A549 (cell line): ENCODE results near the gene TDRD12. TPM values are rescaled to one million over a fixed set of nuclear protein-coding genes. Genes with fewer than 3 reads are reported as not detected.
A peak's percentile ranks its signal among the peaks of the same experiment; 100 is the strongest.
"Not testable (repeated sequence)": the region's sequence is repeated elsewhere in the genome, so short reads cannot be mapped to it uniquely, and the experiment has no call there.

Source experiments
- ATAC-seq, 2 experiments: fragments of 200-7000 bp in 1 of 2; fragments of >200 bp in 1 of 2; cut with Nextera tagmentation in 1 of 2; cut with Tn5 transposase in 1 of 2; 3 replicates each; pipeline versions ENCODE4 v1.8.0 to v1.9.1; 2018 to 2020; ENCODE audit warnings: mild to moderate bottlenecking in 1 of 2, moderate library complexity in 1 of 2
- CTCF ChIA-PET: fragments of 300-600 bp; sonication (Branson Sonifier 250); formaldehyde crosslinking; extraction: SDS; loops from one replicate; lab custom pipeline; 2021; ENCODE audit warnings: antibody characterized with exemption, inconsistent platforms; lab: Yijun Ruan, JAX
- POLR2A ChIA-PET: fragments of 350-600 bp; formaldehyde crosslinking; extraction: SDS; loops from one replicate; lab custom pipeline; 2021; ENCODE audit warnings: antibody characterized with exemption, inconsistent platforms; lab: Yijun Ruan, JAX
- DNase-seq, 2 experiments: peaks; one replicate each; pipeline versions ENCODE4 v3.0.0 to v3.0.0-alpha.2; 2011 to 2016; ENCODE audit warnings: low read depth in 1 of 2, low spot score in 1 of 2
- FAIRE-seq: peaks from 2 replicates; lab custom pipeline; 2011; peaks lifted over from hg19 to GRCh38; lab: Jason Lieb, UNC
- H3K27ac ChIP-seq, 2 experiments: fragments of >200 bp; sonication (Bioruptor Twin); formaldehyde crosslinking; 3 replicates each; pipeline ENCODE4 v1.5.1; 2016 to 2017
- H3K4me1 ChIP-seq: fragments of >200 bp; sonication (Bioruptor Twin); formaldehyde crosslinking; 3 replicates; pipeline ENCODE4 v1.6.1; 2016
- H3K4me2 ChIP-seq: fragments of >200 bp; sonication (Bioruptor Twin); formaldehyde crosslinking; 3 replicates; pipeline ENCODE4 v1.6.1; 2016
- H3K4me3 ChIP-seq: fragments of >200 bp; sonication (Bioruptor Twin); formaldehyde crosslinking; 3 replicates; pipeline ENCODE4 v1.5.1; 2016
- H3K9me3 ChIP-seq: fragments of >200 bp; sonication (Bioruptor Twin); formaldehyde crosslinking; 3 replicates; pipeline ENCODE4 v1.6.1; 2016
- CEBPB ChIP-seq, 2 experiments: fragments of >200 bp in 1 of 2; sonication (Bioruptor Twin) in 1 of 2; formaldehyde crosslinking in 1 of 2; IDR thresholded peaks; 2 replicates each; pipeline ENCODE4 v1.6.1; 2012 to 2016
- CHD4 ChIP-seq: fragments of 200-600 bp; sonication (generic); IDR thresholded peaks from 2 replicates; pipeline ENCODE4 v1.6.1; 2016; ENCODE audit warnings: antibody characterized with exemption, mild to moderate bottlenecking, borderline replicate concordance
- EHF ChIP-seq: fragments of 250-450 bp; sonication (Bioruptor Pico); IDR thresholded peaks from 2 replicates; pipeline ENCODE4 v1.5.0; 2020; ENCODE audit warnings: mild to moderate bottlenecking
- EHMT2 ChIP-seq: fragments of 200-600 bp; sonication (generic); IDR thresholded peaks from 2 replicates; pipeline ENCODE4 v1.6.1; 2016; ENCODE audit warnings: antibody characterized with exemption, low read depth, mild to moderate bottlenecking, moderate library complexity
- FOSL2 ChIP-seq, 2 experiments: fragments of 450-650 bp in 1 of 2; fragments of >200 bp in 1 of 2; sonication (Bioruptor Twin) in 1 of 2; formaldehyde crosslinking; IDR thresholded peaks; 2 replicates each; pipeline versions ENCODE4 v1.5.0 to v1.6.1; 2016 to 2020; ENCODE audit warnings: mild to moderate bottlenecking in 1 of 2, moderate library complexity in 1 of 2
- FOXS1 ChIP-seq: fragments of 250-450 bp; sonication (Bioruptor Pico); IDR thresholded peaks from 2 replicates; pipeline ENCODE4 v1.5.0; 2020; ENCODE audit warnings: mild to moderate bottlenecking, moderate library complexity
- HEYL ChIP-seq: fragments of 250-450 bp; sonication (Bioruptor Pico); IDR thresholded peaks from 2 replicates; pipeline ENCODE4 v1.8.0; 2021; ENCODE audit warnings: mild to moderate bottlenecking, moderate library complexity
- HOXA7 ChIP-seq: fragments of 250-450 bp; sonication (Bioruptor Pico); IDR thresholded peaks from 2 replicates; pipeline ENCODE4 v1.5.0; 2020; ENCODE audit warnings: mild to moderate bottlenecking, moderate library complexity
- HOXB5 ChIP-seq: fragments of 250-450 bp; sonication (Bioruptor Pico); IDR thresholded peaks from 2 replicates; pipeline ENCODE4 v1.5.0; 2020; ENCODE audit warnings: mild to moderate bottlenecking, moderate library complexity
- NFE2L2 ChIP-seq: fragments of 150-350 bp; conservative IDR thresholded peaks from 2 replicates; pipeline ENCODE4 v1.6.1; 2014; ENCODE audit warnings: low read length
- NPAS2 ChIP-seq: fragments of 250-450 bp; sonication (Bioruptor Pico); IDR thresholded peaks from 2 replicates; pipeline ENCODE4 v1.8.0; 2022; ENCODE audit warnings: mild to moderate bottlenecking, moderate library complexity, borderline replicate concordance
- RNF2 ChIP-seq: fragments of 200-600 bp; sonication (generic); IDR thresholded peaks from 2 replicates; pipeline ENCODE4 v1.6.1; 2016; ENCODE audit warnings: low read depth, mild to moderate bottlenecking, antibody characterized with exemption, moderate library complexity, borderline replicate concordance
- SMC3 ChIP-seq: fragments of >200 bp; sonication (Bioruptor Twin); formaldehyde crosslinking; IDR thresholded peaks from 3 replicates; pipeline ENCODE4 v1.6.1; 2018; ENCODE audit warnings: inconsistent platforms
- ZC3H11A ChIP-seq: fragments of 450-650 bp; IDR thresholded peaks from 2 replicates; pipeline ENCODE4 v1.6.1; 2014; ENCODE audit warnings: antibody characterized with exemption, mild to moderate bottlenecking
- ZFP36 ChIP-seq: fragments of 450-650 bp; IDR thresholded peaks from 2 replicates; pipeline ENCODE4 v1.6.1; 2014; ENCODE audit warnings: borderline replicate concordance; ENCODE audit not compliant: partially characterized antibody
- ZSCAN20 ChIP-seq: fragments of 250-450 bp; sonication (Bioruptor Pico); IDR thresholded peaks from 2 replicates; pipeline ENCODE4 v1.8.0; 2022; ENCODE audit warnings: mild to moderate bottlenecking, moderate library complexity
- WGBS: methylation state at CpG from one replicate; pipeline ENCODE4 v1.1.6; 2017; ENCODE audit errors: missing lambda C conversion rate; 5-methylcytosine and 5-hydroxymethylcytosine counted together
- polyA plus RNA-seq, 4 experiments: library from polyadenylated mRNA; depleted of rRNA in 3 of 4; stranded (reverse); fragments of >200 nt; fragmentation: RNase III in 1 of 4; extraction: RNeasy Plus Mini Kit Qiagen cat#74134 plus additional on column Dnase treatment in 1 of 4; gene quantifications; 2 replicates in 3 of 4; 3 replicates in 1 of 4; pipeline ENCODE4 v1.2.3, GENCODE V29; 2011 to 2017
- TF ChIP-seq, protein P1 (sequence below): fragments of 200-600 bp; sonication (generic); IDR thresholded peaks from 2 replicates; pipeline ENCODE4 v1.6.1; 2016; ENCODE audit warnings: antibody characterized with exemption, mild to moderate bottlenecking, moderate library complexity
- TF ChIP-seq, protein P2 (sequence below): IDR thresholded peaks from 2 replicates; pipeline ENCODE4 v1.6.1; 2012
- TF ChIP-seq, protein P3 (sequence below): IDR thresholded peaks from 2 replicates; pipeline ENCODE4 v1.6.1; 2012; ENCODE audit warnings: low read depth, borderline replicate concordance

Gene TDRD12
- polyA plus RNA-seq, 2 of the 4 experiments (the other 2 are of a cell fraction), result 0.19 to 0.53 TPM

DNA sequence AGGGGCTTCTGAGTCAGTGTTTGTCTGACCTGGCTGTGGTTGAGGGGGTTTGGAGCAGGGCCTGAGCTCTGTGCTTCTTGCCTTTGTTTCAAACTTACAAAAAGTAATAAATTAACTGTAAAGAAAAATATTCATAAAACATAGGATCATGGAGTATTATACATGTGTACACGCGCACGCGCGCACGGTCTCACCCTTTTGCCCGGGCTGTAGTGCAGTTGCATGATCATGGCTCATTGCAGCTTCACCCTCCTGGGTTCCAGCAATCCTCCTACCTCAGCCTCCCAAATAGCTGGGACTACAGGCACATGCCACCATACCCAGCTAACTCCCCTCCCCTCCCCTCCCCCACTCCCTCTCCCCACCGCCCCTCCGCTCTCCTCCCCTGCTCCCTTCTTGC is 23.5 kb downstream of the TDRD12 start:
- DNase-seq (no peak), ATAC-seq (no peak), FAIRE-seq (no peak)
- TF ChIP-seq, protein P1, sequence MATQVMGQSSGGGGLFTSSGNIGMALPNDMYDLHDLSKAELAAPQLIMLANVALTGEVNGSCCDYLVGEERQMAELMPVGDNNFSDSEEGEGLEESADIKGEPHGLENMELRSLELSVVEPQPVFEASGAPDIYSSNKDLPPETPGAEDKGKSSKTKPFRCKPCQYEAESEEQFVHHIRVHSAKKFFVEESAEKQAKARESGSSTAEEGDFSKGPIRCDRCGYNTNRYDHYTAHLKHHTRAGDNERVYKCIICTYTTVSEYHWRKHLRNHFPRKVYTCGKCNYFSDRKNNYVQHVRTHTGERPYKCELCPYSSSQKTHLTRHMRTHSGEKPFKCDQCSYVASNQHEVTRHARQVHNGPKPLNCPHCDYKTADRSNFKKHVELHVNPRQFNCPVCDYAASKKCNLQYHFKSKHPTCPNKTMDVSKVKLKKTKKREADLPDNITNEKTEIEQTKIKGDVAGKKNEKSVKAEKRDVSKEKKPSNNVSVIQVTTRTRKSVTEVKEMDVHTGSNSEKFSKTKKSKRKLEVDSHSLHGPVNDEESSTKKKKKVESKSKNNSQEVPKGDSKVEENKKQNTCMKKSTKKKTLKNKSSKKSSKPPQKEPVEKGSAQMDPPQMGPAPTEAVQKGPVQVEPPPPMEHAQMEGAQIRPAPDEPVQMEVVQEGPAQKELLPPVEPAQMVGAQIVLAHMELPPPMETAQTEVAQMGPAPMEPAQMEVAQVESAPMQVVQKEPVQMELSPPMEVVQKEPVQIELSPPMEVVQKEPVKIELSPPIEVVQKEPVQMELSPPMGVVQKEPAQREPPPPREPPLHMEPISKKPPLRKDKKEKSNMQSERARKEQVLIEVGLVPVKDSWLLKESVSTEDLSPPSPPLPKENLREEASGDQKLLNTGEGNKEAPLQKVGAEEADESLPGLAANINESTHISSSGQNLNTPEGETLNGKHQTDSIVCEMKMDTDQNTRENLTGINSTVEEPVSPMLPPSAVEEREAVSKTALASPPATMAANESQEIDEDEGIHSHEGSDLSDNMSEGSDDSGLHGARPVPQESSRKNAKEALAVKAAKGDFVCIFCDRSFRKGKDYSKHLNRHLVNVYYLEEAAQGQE, result no peak
- TF ChIP-seq EHF (no peak), EHMT2 (no peak), FOSL2 (IDR thresholded peaks at IDR 0.05) (no peak), FOSL2 (CRISPR knock-in tag; IDR thresholded peaks at IDR 0.05) (no peak), CEBPB (IDR thresholded peaks at IDR 0.05) (no peak), NFE2L2 (no peak), SMC3 (no peak), NPAS2 (CRISPR knock-in tag) (no peak), FOXS1 (no peak), ZFP36 (no peak), ZSCAN20 (CRISPR knock-in tag) (no peak), ZC3H11A (no peak), HEYL (CRISPR knock-in tag) (no peak), HOXA7 (CRISPR knock-in tag) (no peak)
- TF ChIP-seq, protein P2, sequence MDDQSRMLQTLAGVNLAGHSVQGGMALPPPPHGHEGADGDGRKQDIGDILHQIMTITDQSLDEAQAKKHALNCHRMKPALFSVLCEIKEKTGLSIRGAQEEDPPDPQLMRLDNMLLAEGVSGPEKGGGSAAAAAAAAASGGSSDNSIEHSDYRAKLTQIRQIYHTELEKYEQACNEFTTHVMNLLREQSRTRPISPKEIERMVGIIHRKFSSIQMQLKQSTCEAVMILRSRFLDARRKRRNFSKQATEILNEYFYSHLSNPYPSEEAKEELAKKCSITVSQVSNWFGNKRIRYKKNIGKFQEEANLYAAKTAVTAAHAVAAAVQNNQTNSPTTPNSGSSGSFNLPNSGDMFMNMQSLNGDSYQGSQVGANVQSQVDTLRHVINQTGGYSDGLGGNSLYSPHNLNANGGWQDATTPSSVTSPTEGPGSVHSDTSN, result no peak
- TF ChIP-seq, protein P3, sequence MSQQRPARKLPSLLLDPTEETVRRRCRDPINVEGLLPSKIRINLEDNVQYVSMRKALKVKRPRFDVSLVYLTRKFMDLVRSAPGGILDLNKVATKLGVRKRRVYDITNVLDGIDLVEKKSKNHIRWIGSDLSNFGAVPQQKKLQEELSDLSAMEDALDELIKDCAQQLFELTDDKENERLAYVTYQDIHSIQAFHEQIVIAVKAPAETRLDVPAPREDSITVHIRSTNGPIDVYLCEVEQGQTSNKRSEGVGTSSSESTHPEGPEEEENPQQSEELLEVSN, result no peak
- WGBS, result 89% methylated on average over 9 of the region's 9 CpGs
- no peak overlapping the region for H3K27ac ChIP-seq
- ChIA-PET POLR2A (no interaction called here), CTCF (interaction anchor here (1.0 to 1.2 kb wide), 3 partner anchors 35 to 63 kb away, joined by 3 to 4 read pairs (median 3); no protein-coding TSS in a partner anchor)
- H3K4me1 ChIP-seq, result no peaks in the 10 kb centered on the region
- no peaks in the 10 kb centered on the region for H3K9me3 ChIP-seq
- H3K4me2 ChIP-seq, result no peak overlapping the region
- H3K4me3 ChIP-seq, result no peak overlapping the region

DNA sequence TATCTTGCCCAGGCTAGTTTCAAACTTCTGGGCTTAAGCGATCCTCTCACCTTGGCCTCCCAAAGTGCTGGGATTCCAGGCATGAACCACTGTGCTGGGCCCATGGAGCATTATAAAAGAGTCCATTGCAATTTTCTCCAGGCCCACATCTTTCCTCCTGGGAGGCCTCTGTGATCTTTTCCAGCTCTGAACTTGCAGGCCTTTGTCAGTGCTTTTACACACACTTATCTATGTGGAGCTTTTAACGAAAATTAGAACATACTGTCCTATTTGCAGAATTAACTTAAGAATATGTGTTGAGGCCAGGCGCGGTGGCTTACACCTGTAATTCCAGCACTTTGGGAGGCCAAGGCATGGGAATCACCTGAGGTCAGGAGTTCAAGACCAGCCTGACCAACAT is 23.9 kb downstream of the TDRD12 start:
- TF ChIP-seq NPAS2 (CRISPR knock-in tag), result no peak
- WGBS, result 88% methylated on average over 4 of the region's 4 CpGs
- CTCF ChIA-PET, result interaction anchor here (1.0 to 1.2 kb wide), 3 partner anchors 35 to 63 kb away, joined by 3 to 4 read pairs (median 3); no protein-coding TSS in a partner anchor
- ATAC-seq (no peak), FAIRE-seq (no peak), DNase-seq (no peak)
- POLR2A ChIA-PET, result no interaction called here
- H3K9me3 ChIP-seq, result no peaks in the 10 kb centered on the region
- no peak overlapping the region for H3K27ac ChIP-seq
- H3K4me2 ChIP-seq, result no peak overlapping the region
- H3K4me3 ChIP-seq, result no peak overlapping the region
- H3K4me1 ChIP-seq, result no peaks in the 10 kb centered on the region

DNA sequence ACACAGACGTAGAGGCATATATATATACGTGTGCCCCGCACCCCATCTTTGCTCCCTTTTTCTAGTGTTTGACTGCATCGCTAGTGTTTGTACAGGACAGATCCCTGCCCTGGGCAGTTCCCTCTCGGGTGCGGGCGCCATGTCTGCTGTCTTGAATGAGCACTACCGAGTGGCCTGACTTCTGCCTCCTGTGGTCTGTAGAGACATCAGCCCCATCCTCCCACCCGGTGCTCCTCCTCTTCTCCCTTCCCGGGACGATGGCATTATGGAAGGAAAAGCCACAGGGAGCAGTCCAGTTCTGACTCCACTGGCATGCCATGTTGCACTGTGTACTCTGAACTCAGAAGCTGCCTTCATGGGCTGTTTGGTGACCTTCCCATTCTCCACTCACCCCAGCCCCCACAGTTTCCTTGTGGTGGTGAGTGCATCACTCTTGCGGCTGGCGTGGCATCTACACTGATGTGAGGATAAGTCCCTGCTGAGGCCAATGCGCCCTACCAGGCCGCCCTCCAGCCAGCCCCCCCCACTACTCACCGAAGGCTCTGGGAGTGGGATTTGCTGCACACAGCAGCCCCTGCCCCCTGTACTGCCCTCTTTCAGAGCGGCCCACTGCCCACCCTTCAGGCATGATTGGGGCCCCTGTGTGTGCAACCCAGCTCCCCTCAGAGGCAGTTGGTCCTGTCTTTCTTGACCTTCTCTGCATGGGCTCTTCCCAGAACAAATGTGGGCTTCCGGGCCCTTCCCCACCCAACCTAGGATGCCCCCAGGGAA is 25.2 kb downstream of the TDRD12 start:
- H3K4me2 ChIP-seq, result no peak overlapping the region
- TF ChIP-seq CHD4 (no peak), RNF2 (no peak), HOXB5 (CRISPR knock-in tag) (no peak), NFE2L2 (no peak)
- TF ChIP-seq, all 56 proteins: peak for 0
- Histone ChIP-seq H3K27ac (no peak overlapping the region), H3K4me3 (no peak overlapping the region), H3K9me3 (no peaks in the 10 kb centered on the region), H3K4me1 (no peaks in the 10 kb centered on the region)
- DNase-seq, result no peak
- ATAC-seq, result no peak
- FAIRE-seq, result no peak
- WGBS, result 77% methylated on average over 18 of the region's 18 CpGs
- ChIA-PET POLR2A (no interaction called here), CTCF (interaction anchor here (0.6 kb wide), 1 partner anchor 36 kb away, joined by 3 read pairs; no protein-coding TSS in a partner anchor)

DNA sequence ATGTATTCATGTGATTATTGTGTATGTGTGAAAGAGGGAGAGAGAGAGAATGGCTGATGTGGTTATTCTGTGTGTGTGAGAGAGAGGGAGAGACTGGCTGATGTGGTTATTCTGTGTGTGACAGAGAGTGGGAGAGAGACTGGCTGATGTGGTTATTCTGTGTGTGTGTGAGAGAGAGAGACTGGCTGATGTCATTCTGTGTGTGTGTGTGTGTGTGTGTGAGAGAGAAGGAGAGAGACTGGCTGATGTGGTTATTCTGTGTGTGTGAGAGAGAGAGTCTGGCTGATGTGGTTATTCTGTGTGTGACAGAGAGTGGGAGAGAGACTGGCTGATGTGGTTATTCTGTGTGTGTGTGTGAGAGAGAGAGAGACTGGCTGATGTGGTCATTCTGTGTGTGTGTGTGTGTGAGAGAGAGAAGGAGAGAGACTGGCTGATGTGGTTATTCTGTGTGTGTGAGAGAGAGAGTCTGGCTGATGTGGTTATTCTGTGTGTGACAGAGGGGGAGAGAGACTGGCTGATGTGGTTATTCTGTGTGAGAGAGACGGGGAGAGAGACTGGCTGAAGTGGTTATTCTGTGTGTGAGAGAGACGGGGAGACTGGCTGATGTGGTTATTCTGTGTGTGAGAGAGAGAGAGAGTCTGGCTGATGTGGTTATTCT is 26.2 kb downstream of the TDRD12 start:
- H3K4me3 ChIP-seq, H3K4me1 ChIP-seq, H3K27ac ChIP-seq, H3K9me3 ChIP-seq, POLR2A ChIA-PET, ATAC-seq, H3K4me2 ChIP-seq, DNase-seq, CTCF ChIA-PET: not testable (repeated sequence)
- FAIRE-seq, result peak; percentile 32
- WGBS, result 37% methylated on average over 2 of the region's 2 CpGs

DNA sequence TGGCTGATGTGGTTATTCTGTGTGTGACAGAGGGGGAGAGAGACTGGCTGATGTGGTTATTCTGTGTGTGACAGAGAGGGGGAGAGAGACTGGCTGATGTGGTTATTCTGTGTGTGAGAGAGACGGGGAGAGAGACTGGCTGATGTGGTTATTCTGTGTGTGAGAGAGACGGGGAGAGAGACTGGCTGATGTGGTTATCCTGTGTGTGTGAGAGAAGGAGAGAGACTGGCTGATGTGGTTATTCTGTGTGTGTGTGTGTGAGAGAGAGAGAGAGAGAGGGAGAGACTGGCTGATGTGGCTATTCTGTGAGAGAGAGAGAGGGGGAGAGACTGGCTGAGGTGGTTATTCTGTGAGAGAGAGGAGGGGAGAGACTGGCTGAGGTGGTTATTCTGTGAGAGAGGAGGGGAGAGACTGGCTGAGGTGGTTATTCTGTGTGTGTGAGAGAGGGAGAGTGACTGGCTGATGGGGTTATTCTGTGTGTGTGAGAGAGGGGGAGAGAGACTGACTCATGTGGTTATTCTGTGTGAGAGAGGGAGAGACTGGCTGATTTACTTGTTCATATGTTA is 27.1 kb downstream of the TDRD12 start:
- DNase-seq, POLR2A ChIA-PET, H3K9me3 ChIP-seq, H3K4me3 ChIP-seq, CTCF ChIA-PET, H3K4me2 ChIP-seq, H3K4me1 ChIP-seq, H3K27ac ChIP-seq: not testable (repeated sequence)
- WGBS, result 13% methylated on average over 2 of the region's 2 CpGs
- ATAC-seq (peak; percentile 31 to 59), FAIRE-seq (peak; percentile 7)
